Parathyroid adenoma (tissue), 2 donors: ENCODE data around the gene RBM22.

Experiments
- H2AFZ ChIP-seq: fragments of 300-600 bp; sonication (generic); one replicate; pipeline ENCODE4 v1.7.0; 2017; ENCODE audit warnings: antibody characterized with exemption, mild to moderate bottlenecking
- H3K27ac ChIP-seq: fragments of 300-600 bp; sonication (generic); one replicate; pipeline ENCODE4 v1.7.0; 2017
- H3K27me3 ChIP-seq: fragments of 300-600 bp; sonication (generic); one replicate; pipeline ENCODE4 v1.7.0; 2017; ENCODE audit warnings: low read length; ENCODE audit not compliant: control insufficient read depth, insufficient read depth
- H3K36me3 ChIP-seq: fragments of 300-600 bp; sonication (generic); one replicate; pipeline ENCODE4 v1.7.0; 2017; ENCODE audit warnings: low read length; ENCODE audit not compliant: control insufficient read depth, insufficient read depth
- H3K4me1 ChIP-seq: fragments of 300-600 bp; sonication (generic); one replicate; pipeline ENCODE4 v1.7.0; 2017; ENCODE audit warnings: control low read depth
- H3K4me2 ChIP-seq: fragments of 300-600 bp; sonication (generic); one replicate; pipeline ENCODE4 v1.7.0; 2017; ENCODE audit warnings: low read length
- H3K4me3 ChIP-seq: fragments of 300-600 bp; sonication (generic); one replicate; pipeline ENCODE4 v1.7.0; 2017; ENCODE audit warnings: low read depth, low read length
- H3K79me2 ChIP-seq: fragments of 300-600 bp; sonication (generic); one replicate; pipeline ENCODE4 v1.7.0; 2017; ENCODE audit warnings: control low read depth
- H3K9ac ChIP-seq: fragments of 300-600 bp; sonication (generic); one replicate; pipeline ENCODE4 v1.7.0; 2017; ENCODE audit warnings: mild to moderate bottlenecking
- H3K9me3 ChIP-seq: fragments of 300-600 bp; sonication (generic); one replicate; pipeline ENCODE4 v1.7.0; 2017; ENCODE audit warnings: low read length; ENCODE audit not compliant: control insufficient read depth
- CTCF ChIP-seq: fragments of 300-600 bp; sonication (generic); IDR thresholded peaks from one replicate; pipeline ENCODE4 v1.7.0; 2017; ENCODE audit warnings: antibody characterized with exemption, mild to moderate bottlenecking
- donor health status: primary hyperparathyroidism.

RBM22 gene

GRCh38 chr5:150647275-150648251 lies 53.3 kb downstream of the RBM22 start:
- Histone ChIP-seq H3K4me3 (no peak overlapping the region), H2AFZ (no peak overlapping the region), H3K36me3 (no peaks in the 10 kb centered on the region), H3K4me1 (peaks cover 30% of the 10 kb centered on the region), H3K4me2 (no peak overlapping the region), H3K27ac (no peak overlapping the region), H3K9ac (no peak overlapping the region), H3K27me3 (no peaks in the 10 kb centered on the region), H3K79me2 (peaks cover 5% of the 10 kb centered on the region), H3K9me3 (no peaks in the 10 kb centered on the region)
- no peak for TF ChIP-seq CTCF

GRCh38 chr5:150645070-150645700 lies 55.7 kb downstream of the RBM22 start:
- peaks cover 3% of the 10 kb centered on the region for H3K79me2 ChIP-seq
- H2AFZ ChIP-seq = peak overlapping the region; percentile 19
- H3K27ac ChIP-seq = peak overlapping the region; percentile 62
- H3K27me3 ChIP-seq = no peaks in the 10 kb centered on the region
- TF ChIP-seq CTCF = no peak
- no peak overlapping the region for H3K4me3 ChIP-seq
- peaks cover 50% of the 10 kb centered on the region for H3K4me1 ChIP-seq
- H3K9ac ChIP-seq = no peak overlapping the region
- no peaks in the 10 kb centered on the region for H3K36me3 ChIP-seq
- peak overlapping the region; percentile 25 for H3K4me2 ChIP-seq
- H3K9me3 ChIP-seq = no peaks in the 10 kb centered on the region

GRCh38 chr5:150644514-150644913 lies 56.3 kb downstream of the RBM22 start:
- peaks cover 57% of the 10 kb centered on the region for H3K4me1 ChIP-seq

GRCh38 chr5:150644058-150644457 lies 56.8 kb downstream of the RBM22 start:
- H3K4me2 ChIP-seq = peak overlapping the region; percentile 24
- H3K9ac ChIP-seq = no peak overlapping the region
- no peaks in the 10 kb centered on the region for H3K27me3 ChIP-seq
- peaks cover 57% of the 10 kb centered on the region for H3K4me1 ChIP-seq
- peak overlapping the region; percentile 62 for H3K27ac ChIP-seq
- no peaks in the 10 kb centered on the region for H3K36me3 ChIP-seq
- no peaks in the 10 kb centered on the region for H3K79me2 ChIP-seq
- H3K9me3 ChIP-seq = no peaks in the 10 kb centered on the region
- no peak for TF ChIP-seq CTCF
- peak overlapping the region; percentile 32 for H3K4me3 ChIP-seq
- H2AFZ ChIP-seq = peak overlapping the region; percentile 40

More at GRCh38 chr5:150644514-150644913, 56.3 kb downstream of the RBM22 start:
- Histone ChIP-seq H3K4me2 (peak overlapping the region; percentile 24), H3K9me3 (no peaks in the 10 kb centered on the region), H3K36me3 (no peaks in the 10 kb centered on the region), H3K9ac (no peak overlapping the region), H3K27ac (peak overlapping the region; percentile 62), H2AFZ (peak overlapping the region; percentile 40), H3K27me3 (no peaks in the 10 kb centered on the region), H3K79me2 (no peaks in the 10 kb centered on the region), H3K4me3 (peak overlapping the region; percentile 32)
- TF ChIP-seq CTCF = no peak
